ENCODE measurements around the gene TPP2. TPM values are rescaled to one million over a fixed set of nuclear protein-coding genes. Genes with fewer than 3 reads are reported as not detected.

Gene TPP2
- total and polyA plus RNA-seq, 2 donors from 2014 or later, result 14.7 to 42.2 TPM

DNA sequence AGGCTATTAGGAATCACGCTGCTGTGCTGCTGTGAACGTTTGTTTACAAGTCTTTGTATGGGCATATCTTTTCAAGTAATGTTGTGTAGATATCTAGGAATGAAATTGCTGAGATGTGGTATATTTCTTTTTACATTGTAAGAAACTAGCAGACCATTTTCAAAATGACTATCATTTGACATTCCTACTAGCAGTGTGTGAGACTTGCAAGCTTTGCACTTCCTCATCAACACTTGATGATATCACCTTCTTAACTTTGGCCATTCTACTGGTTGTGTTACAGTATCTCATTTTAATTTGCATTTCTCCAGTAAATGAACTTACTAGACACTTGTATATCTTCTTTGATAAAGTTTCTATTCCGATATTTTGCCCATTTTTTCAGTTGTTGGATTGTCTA, 85.9 kb downstream of the TPP2 start:
- intact Hi-C loops (cut with DNase I), result no loop called here
- H3K9ac ChIP-seq (ENCODE audit: low read length in 3 of 3), result no peak overlapping the region
- no peaks in the 10 kb centered on the region for H3K27me3 ChIP-seq (ENCODE audit: control insufficient read depth, insufficient read depth, low read length)
- peaks cover 3 to 9% (median 7%) of the 10 kb centered on the region in 3 donors for H3K36me3 ChIP-seq (ENCODE audit: control insufficient read depth in 2 of 3, insufficient read depth in 3 of 3, low read length in 3 of 3)
- no peak for DNase-seq
- H3K4me1 ChIP-seq (ENCODE audit: control insufficient read depth in 2 of 3, insufficient read depth in 2 of 3, low read depth in 1 of 3, low read length in 3 of 3), result no peaks in the 10 kb centered on the region
- H3K4me3 ChIP-seq (ENCODE audit: low read length in 3 of 3), result no peak overlapping the region
- no peaks in the 10 kb centered on the region for H3K9me3 ChIP-seq (ENCODE audit: control insufficient read depth in 2 of 3, insufficient read depth in 1 of 3, low read length in 3 of 3)
- no peak overlapping the region for H3K27ac ChIP-seq (ENCODE audit: low read depth in 2 of 2, low read length in 2 of 2)
- TF ChIP-seq, protein P1, sequence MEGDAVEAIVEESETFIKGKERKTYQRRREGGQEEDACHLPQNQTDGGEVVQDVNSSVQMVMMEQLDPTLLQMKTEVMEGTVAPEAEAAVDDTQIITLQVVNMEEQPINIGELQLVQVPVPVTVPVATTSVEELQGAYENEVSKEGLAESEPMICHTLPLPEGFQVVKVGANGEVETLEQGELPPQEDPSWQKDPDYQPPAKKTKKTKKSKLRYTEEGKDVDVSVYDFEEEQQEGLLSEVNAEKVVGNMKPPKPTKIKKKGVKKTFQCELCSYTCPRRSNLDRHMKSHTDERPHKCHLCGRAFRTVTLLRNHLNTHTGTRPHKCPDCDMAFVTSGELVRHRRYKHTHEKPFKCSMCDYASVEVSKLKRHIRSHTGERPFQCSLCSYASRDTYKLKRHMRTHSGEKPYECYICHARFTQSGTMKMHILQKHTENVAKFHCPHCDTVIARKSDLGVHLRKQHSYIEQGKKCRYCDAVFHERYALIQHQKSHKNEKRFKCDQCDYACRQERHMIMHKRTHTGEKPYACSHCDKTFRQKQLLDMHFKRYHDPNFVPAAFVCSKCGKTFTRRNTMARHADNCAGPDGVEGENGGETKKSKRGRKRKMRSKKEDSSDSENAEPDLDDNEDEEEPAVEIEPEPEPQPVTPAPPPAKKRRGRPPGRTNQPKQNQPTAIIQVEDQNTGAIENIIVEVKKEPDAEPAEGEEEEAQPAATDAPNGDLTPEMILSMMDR (IDR thresholded peaks at IDR 0.05; ENCODE audit: borderline replicate concordance, extremely low read depth, insufficient read depth), result no peak
- FAIRE-seq, result no peak

DNA sequence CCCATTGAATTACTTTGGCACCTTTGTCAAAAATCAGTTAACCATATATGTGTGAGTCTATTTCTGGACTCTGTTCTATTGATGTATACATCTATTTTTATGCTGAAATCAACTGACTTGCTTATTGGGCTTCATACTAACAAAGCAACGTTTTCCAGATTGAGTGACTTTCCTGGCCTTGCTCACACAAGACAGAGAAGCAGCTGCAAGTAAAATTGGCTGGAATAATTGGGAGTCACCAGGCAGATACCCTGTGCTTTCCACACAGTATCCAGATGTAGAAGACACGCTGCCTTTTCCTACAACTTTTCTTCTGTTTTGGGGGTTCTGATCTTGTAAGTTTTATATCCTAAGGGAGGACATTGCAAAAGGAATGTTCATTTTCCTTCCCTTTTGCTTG, 86.9 kb downstream of the TPP2 start:
- Histone ChIP-seq H3K9ac (ENCODE audit: low read length in 3 of 3) (no peak overlapping the region), H3K36me3 (ENCODE audit: control insufficient read depth in 2 of 3, insufficient read depth in 3 of 3, low read length in 3 of 3) (peaks cover 0 to 9% (median 6%) of the 10 kb centered on the region in 3 donors), H3K4me1 (ENCODE audit: control insufficient read depth in 2 of 3, insufficient read depth in 2 of 3, low read depth in 1 of 3, low read length in 3 of 3) (no peaks in the 10 kb centered on the region), H3K27me3 (ENCODE audit: control insufficient read depth, insufficient read depth, low read length) (no peaks in the 10 kb centered on the region), H3K4me3 (ENCODE audit: low read length in 3 of 3) (no peak overlapping the region), H3K9me3 (ENCODE audit: control insufficient read depth in 2 of 3, insufficient read depth in 1 of 3, low read length in 3 of 3) (no peaks in the 10 kb centered on the region), H3K27ac (ENCODE audit: low read depth in 2 of 2, low read length in 2 of 2) (no peak overlapping the region)
- intact Hi-C loops (cut with DNase I), result no loop called here
- FAIRE-seq, result no peak
- TF ChIP-seq, protein P1 (IDR thresholded peaks at IDR 0.05; ENCODE audit: borderline replicate concordance, extremely low read depth, insufficient read depth), result no peak
- no peak for DNase-seq

DNA sequence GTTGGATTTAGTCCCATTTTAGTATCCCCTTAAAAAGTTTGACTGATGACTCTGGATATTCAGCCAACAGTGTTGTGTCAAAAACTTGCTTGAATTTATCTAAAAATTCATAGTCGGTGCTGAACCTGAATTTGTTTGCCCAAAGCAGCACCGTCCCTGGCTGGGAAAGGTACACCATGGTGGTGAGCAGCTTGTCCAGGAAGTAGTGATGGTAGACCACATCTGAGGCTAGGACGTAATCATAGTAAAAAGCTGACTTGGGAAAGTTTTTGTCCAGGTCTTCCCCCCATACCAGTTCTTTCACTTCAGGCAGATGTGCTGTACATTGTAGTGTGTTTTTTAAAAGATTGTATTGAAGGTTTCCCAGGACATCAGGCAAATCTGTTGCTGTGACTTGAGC, 89.2 kb downstream of the TPP2 start:
- TF ChIP-seq, protein P1 (IDR thresholded peaks at IDR 0.05; ENCODE audit: borderline replicate concordance, extremely low read depth, insufficient read depth), result no peak
- H3K4me1 ChIP-seq (ENCODE audit: control insufficient read depth in 2 of 3, insufficient read depth in 2 of 3, low read depth in 1 of 3, low read length in 3 of 3), result no peaks in the 10 kb centered on the region
- no peaks in the 10 kb centered on the region for H3K9me3 ChIP-seq (ENCODE audit: control insufficient read depth in 2 of 3, insufficient read depth in 1 of 3, low read length in 3 of 3)
- H3K27ac ChIP-seq (ENCODE audit: low read depth in 2 of 2, low read length in 2 of 2), result no peak overlapping the region
- H3K4me3 ChIP-seq (ENCODE audit: low read length in 3 of 3), result no peak overlapping the region
- no peaks in the 10 kb centered on the region for H3K36me3 ChIP-seq (ENCODE audit: control insufficient read depth in 2 of 3, insufficient read depth in 3 of 3, low read length in 3 of 3)
- DNase-seq (no peak), FAIRE-seq (no peak)
- intact Hi-C loops (cut with DNase I), result no loop called here
- no peaks in the 10 kb centered on the region for H3K27me3 ChIP-seq (ENCODE audit: control insufficient read depth, insufficient read depth, low read length)
- no peak overlapping the region for H3K9ac ChIP-seq (ENCODE audit: low read length in 3 of 3)

DNA sequence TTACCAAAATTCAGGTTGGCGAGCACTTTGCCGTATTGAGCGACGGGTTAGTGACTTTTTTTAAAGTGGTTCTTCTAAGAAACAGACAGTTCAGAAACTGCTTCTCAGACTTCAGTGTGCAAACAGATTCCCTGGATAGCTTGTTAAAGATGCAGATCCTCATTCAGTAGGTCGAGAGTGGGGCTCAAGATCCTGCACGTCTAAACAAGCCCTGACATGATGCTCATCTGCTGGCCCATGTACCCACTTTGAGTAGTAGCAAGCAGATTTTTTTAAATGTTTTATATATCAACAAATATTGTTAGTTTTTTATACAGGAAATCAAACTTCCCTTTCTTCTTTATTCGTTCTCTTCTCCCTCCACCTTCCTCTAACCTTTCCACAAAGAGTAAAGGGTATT, 90.7 kb downstream of the TPP2 start:
- no peak for FAIRE-seq
- Histone ChIP-seq H3K4me3 (ENCODE audit: low read length in 3 of 3) (no peak overlapping the region), H3K27me3 (ENCODE audit: control insufficient read depth, insufficient read depth, low read length) (no peaks in the 10 kb centered on the region), H3K9ac (ENCODE audit: low read length in 3 of 3) (no peak overlapping the region), H3K4me1 (ENCODE audit: control insufficient read depth in 2 of 3, insufficient read depth in 2 of 3, low read depth in 1 of 3, low read length in 3 of 3) (no peaks in the 10 kb centered on the region), H3K27ac (ENCODE audit: low read depth in 2 of 2, low read length in 2 of 2) (no peak overlapping the region), H3K36me3 (ENCODE audit: control insufficient read depth in 2 of 3, insufficient read depth in 3 of 3, low read length in 3 of 3) (no peaks in the 10 kb centered on the region), H3K9me3 (ENCODE audit: control insufficient read depth in 2 of 3, insufficient read depth in 1 of 3, low read length in 3 of 3) (no peaks in the 10 kb centered on the region)
- intact Hi-C loops (cut with DNase I), result no loop called here
- TF ChIP-seq, protein P1 (IDR thresholded peaks at IDR 0.05; ENCODE audit: borderline replicate concordance, extremely low read depth, insufficient read depth), result no peak
- DNase-seq, result no peak
